Astrocyte (in vitro differentiated cells and primary cell): Measurements from ENCODE around the gene MTFR2.

ENCODE experiments used
- CTCF ChIP-seq: IDR thresholded peaks from 2 replicates; pipeline ENCODE4 v1.5.1; 2011; ENCODE audit warnings: low read depth, mild to moderate bottlenecking, inconsistent platforms, low read length, moderate library complexity; ENCODE audit not compliant: insufficient read depth
- EZH2 ChIP-seq: IDR thresholded peaks from 2 replicates; pipeline ENCODE4 v1.6.1; 2012; ENCODE audit warnings: mild to moderate bottlenecking, low read length, inconsistent platforms; ENCODE audit not compliant: insufficient read depth

GRCh38 chr6:136201732-136202131 lies 48.4 kb downstream of the MTFR2 start:
- TF ChIP-seq CTCF (no peak), EZH2 (no peak)
